Germinal center (tissue), 1 donor: ENCODE measurements around the gene MTR.

ENCODE experiments used
- DNase-seq: peaks from one replicate; pipeline ENCODE4 v3.0.0; 2012; ENCODE audit warnings: mixed read lengths, low spot score

Gene MTR

GRCh38 chr1:236779312-236779711 lies 15.8 kb upstream of the MTR start:
- DNase-seq = no peak

GRCh38 chr1:236785477-236785876 lies 9.6 kb upstream of the MTR start:
- no peak for DNase-seq

DNA sequence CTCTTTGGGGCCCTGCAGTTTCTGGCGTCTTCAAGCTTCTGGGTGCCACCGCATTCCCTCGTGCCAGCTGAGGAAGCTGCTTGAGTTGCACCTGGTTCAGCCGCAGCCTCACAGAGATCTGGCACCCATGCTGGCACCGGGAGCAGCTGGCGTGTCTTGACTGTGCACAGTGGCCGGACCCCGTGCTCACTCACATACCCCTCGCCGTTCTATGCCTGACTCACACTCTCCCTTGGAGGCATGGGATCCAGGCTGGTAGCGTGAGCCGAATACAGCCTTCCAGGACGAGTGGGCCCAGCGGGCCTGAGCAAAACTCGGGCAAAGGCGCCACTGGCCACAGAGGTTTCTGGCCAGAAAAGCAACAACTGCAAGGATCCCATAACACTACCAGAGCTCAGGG lies 8.6 kb upstream of the MTR start:
- DNase-seq = no peak

DNA sequence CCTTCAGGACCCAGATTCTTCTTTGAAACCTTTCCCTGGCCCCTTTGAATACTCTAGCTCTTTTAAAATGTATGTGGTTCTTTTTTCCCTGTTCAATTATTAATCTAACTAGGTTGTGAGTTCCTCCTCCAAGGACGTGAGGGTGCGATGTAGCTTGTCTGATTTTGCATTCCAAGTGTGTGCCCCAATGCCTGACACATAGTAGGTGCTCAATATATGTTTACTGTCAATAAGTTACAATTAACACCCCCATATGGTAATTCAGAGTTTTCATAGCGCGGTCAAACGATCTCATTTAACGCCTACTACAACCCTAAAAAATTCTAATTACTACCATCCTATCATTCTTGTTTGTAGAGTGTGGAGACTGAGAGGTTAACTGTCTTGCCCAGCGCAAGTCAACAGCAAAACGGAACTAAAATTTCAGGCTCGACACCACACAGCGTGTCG lies 482 bp upstream of the MTR start:
- DNase-seq = no peak

DNA sequence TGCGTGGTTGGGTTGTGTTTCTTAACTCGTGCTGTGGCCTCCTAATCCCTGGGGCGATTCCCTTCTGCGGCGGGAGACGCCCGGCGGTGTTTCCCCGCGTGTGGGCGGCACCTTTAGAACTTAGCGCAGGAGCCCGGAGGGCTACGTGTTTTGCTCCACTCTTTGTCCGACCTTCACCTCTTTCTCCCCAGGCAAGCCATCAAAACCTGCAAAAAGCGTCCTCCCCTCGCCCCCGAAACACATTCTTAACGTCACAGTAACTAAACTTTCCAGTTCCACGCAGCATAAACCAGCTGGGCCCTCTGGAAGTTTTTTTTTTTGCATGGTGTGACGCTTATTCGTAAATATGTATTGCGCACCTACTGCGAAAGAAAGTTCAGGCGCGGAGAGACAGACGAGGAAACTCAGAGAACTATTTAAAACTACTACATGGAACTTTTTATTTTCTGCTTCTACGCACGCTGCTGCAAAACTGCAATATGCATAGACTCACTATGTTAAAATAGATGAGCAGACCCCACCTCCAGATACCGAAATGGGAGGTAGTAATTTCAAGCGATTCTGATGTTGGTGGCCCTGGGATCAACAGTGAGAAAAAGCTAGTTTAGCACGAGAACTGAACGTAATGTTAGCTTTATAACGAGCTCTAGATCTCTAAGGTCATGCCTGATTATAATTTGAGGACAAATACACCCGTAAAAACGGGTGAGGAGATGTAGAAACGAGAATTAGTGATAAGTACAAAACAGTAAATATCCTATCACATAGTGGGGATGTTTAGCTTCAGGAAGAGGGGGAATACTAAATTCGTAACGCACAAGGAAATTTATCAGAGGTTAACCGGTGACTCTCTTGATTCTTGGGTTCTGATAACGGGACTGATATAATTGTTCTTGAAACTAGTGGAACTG lies 920 bp downstream of the MTR start:
- peak; percentile 8 for DNase-seq

DNA sequence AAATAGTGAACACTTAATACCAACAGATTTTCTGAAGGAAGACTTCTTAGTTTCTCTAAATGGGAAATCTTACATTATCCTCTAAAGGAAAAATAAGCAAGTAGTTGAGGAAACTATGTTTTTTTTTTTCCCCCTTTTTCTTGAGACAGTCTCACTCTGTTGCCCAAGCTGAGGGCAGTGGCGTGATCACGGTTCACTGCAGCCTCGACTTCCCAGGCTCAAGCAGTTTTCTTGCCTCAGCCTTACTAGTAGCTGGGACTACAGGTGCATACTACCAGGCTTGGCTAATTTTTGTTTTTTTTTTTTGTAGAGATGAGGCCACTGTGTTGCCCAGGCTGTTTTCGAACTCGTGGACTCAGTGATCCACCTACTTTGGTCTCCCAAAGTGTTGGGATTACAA lies 3.9 kb downstream of the MTR start:
- DNase-seq = no peak

- DNase-seq = no peak
Measured at GRCh38 chr1:236800002-236800620, 5.0 kb downstream of the MTR start.

DNA sequence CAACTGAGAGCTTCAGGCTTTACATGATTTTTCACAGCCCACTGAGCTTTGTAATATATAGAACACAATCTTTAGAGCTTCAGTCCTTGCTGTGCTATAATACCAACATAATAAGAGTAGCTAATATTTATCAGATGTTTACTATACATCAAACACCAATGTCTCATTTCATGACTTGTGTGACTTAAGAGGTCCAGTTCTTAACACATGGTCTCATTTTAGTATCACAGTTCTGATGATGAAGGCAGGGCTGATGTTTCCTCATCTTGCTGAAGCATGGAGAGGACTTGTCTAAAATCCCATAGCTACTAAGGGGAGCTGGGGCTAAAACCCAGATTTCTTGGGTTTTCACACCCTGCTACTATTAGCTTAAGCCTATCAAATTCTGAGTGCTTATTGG lies 5.5 kb downstream of the MTR start:
- no peak for DNase-seq

DNA sequence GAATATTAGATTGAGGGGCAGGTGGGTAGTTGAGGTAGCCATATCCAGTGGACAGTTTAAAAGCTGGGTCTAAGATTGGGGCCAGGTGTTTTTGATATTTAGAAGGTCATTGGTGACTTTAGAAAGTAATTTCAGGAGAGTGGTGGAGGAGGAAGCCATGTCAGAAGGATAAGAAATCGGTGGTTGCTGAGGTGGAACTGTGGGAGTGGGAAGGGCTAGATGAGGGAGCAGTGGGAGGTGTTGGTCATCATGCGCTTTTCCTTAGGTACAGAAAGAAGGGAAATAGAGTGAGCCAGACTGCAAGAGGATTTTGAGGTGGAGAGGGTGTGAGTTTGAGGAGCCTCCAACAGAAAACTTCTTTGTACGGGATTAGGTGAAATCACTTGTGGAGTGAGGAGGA lies 7.2 kb downstream of the MTR start:
- DNase-seq = no peak

DNA sequence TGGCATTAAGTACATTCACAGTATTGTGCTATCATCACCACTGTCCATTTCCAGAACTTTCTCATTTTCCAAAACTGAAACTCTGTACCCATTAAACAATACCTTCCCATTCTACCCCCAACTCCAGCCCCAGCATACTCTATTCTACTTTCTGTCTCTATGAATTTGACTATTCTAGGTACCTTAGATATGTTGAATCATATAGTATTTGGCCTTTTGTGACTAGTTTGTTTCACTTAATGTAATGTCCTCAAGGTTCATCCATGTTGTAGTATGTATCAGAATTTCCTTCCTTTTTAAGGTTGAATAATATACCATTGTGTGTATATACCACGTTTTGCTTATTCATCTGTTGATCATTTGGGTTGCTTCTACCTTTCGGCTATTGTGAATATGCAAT lies 11.5 kb downstream of the MTR start:
- no peak for DNase-seq

GRCh38 chr1:236808005-236808404 lies 12.9 kb downstream of the MTR start:
- no peak for DNase-seq

DNA sequence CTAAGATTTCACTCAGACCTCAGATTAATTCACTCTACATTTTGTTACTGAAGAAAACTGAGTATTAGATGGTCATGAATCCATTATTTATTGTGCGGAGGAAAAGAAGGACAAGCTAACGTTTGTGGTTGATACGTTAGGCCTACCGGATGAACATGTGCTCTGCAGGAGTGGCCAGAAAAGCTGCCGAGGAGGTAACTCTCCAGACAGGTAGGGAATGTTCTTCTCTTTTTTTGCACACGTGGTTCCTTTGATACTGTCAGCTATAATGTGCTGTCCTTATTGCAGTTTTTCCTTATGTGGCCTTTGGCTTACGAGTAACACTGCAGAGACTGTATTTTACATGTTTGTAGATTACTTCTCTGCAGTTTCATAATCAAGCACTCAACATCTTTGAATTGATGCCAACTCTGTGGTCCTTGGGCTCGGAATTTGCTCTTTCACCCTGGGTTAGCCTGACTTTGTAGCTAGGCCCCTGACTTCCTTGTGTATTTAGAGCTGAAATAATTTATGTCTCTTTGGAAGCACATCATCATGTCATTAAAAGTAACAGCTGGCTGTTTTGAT lies 13.6 kb downstream of the MTR start:
- no peak for DNase-seq

DNA sequence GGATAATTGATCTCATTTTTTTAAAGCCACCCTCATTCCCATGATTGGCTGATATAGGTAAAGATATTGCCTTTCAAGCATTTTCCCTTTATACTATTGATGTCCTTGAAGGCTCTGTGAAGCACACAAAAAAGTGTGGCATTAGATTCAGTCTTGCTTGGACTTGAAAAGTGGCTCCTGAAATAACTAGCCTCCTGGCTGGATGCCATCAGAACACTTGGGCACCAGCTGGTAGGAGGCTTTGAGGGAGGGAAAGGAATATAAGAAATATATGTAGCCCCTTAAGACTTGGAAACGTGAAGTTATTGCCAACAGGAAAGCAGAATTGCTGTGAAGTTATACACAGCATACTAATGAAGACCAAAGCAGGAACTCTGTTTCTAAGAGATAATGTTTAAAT lies 14.1 kb downstream of the MTR start:
- DNase-seq = no peak

- DNase-seq = no peak
Measured at GRCh38 chr1:236810018-236810417, 14.9 kb downstream of the MTR start.

DNA sequence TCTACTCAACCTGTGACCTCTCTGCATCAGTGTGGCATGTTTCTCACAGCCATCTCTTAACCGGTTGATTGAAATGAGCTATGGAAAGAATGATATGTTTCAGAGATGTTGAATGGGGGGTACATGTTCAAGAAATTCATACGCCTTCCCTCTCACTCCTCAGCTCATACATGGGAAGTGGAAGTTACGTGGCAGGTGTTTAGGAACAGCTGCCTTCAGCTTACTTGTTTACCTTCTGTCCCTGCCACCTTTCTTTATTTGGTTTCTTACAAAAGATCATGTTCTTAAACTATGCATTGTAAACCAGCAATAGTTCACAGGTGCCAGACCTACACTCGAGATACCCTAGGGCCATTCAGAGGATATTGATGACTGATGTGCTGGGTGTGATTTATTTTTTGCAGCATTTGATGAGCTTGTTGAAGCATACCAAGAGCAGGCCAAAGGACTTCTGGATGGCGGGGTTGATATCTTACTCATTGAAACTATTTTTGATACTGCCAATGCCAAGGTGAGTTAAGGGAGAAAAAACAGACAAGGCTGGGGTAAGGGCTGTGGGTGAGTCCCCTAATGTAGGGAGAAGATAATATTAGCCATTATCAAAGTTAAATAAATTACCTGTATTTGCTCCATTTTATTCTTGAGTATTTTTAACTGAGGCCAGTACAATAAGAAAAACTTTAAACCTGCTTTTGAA lies 17.4 kb downstream of the MTR start:
- no peak for DNase-seq

GRCh38 chr1:236815941-236816340 lies 20.8 kb downstream of the MTR start:
- DNase-seq = no peak

DNA sequence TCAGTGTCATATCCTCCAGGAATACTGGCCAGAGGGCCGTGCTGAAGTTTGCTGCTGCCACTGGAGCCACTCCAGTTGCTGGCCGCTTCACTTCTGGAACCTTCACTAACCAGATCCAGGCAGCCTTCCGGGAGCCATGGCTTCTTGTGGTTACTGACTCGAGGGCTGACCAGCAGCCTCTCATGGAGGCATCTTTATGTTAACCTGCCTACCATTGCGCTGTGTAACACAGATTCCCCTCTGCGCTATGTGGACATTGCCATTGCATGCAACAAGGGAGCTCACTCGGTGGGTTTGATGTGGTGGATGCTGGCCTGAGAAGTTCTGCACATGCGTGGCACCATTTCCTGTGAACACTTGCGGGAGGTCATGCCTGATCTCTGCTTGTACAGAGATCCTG lies 24.8 kb downstream of the MTR start:
- DNase-seq = no peak

- no peak for DNase-seq
Measured at GRCh38 chr1:236821091-236821627, 26.1 kb downstream of the MTR start.

GRCh38 chr1:236823559-236823958 lies 28.5 kb downstream of the MTR start:
- no peak for DNase-seq

DNA sequence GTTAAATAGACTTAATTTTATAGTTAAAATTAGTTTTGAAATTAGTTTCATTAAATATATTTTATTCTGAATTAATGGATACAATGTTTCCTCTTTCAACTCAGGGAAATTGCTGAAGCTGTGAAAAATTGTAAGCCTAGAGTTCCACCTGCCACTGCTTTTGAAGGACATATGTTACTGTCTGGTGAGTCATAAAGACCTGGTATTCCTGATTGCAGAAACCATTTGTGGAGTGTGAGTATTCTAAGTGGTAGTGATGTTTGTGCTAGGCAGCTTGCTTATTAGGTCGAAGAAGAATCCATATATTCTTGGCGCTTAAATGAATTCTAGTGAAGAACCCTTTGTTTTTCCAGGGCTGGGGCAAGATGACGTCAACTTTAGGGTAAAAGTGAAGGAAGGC lies 34.0 kb downstream of the MTR start:
- no peak for DNase-seq

- no peak for DNase-seq
Measured at GRCh38 chr1:236830116-236830515, 35.0 kb downstream of the MTR start.

DNA sequence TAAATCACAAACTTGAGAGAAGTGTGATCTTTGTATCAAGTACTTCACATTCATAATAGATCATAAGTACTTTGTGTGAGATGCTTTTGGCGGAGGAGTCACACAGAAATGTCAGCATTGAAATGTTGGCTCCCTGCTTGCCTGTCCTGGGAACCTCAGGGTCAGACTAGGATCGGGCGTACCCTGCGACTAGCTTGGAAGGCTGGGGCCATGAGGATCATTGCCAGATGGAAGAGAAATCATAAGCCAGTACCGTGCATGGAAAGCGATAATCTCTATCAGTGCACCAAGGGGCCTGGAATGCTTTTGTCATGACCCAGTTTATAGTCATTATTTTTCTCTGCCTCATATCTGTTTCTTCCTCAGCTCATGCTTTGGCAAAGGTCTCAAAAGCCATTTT lies 35.5 kb downstream of the MTR start:
- DNase-seq = no peak
